ENCODE data around the gene MAPK9.

The MAPK9 gene

DNA sequence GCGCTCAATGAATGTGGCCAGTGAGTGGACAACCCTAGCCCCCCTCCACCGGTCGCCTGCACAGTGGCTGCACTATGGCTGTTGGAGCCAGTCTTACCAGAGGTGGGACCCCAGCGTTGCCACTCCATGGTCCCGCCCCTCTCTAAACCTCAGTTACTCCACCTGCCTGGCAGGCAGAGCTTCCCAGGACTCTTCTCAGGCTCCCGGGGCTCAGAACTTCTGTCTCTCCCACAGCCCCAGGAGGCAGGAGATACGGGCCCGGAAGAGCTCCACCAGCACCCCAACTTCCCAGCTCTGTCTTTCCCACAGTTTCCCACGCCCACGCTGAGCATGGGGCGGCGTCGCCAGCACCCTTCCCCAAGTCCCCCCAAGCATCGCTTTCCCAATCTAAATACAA is 83.8 kb downstream of the MAPK9 start:
- DNase-seq (ENCODE audit: low read depth in 2 of 3, low spot score in 2 of 3): no peak

GRCh38 chr5:180207593-180207992 is 84.3 kb downstream of the MAPK9 start:
- no peak for DNase-seq (ENCODE audit: low read depth in 2 of 3, low spot score in 2 of 3)

GRCh38 chr5:180206993-180207392 is 84.9 kb downstream of the MAPK9 start:
- no peak for DNase-seq (ENCODE audit: low read depth in 2 of 3, low spot score in 2 of 3)

GRCh38 chr5:180205916-180206315 is 86.0 kb downstream of the MAPK9 start:
- no peak for DNase-seq (ENCODE audit: low read depth in 2 of 3, low spot score in 2 of 3)

GRCh38 chr5:180204276-180204819 is 87.5 kb downstream of the MAPK9 start:
- no peak for DNase-seq (ENCODE audit: low read depth in 2 of 3, low spot score in 2 of 3)

- DNase-seq (ENCODE audit: low read depth in 2 of 3, low spot score in 2 of 3): no peak
These were observed 88.8 kb downstream of the MAPK9 start for GRCh38 chr5:180202939-180203573.

- no peak for DNase-seq (ENCODE audit: low read depth in 2 of 3, low spot score in 2 of 3)
These were observed 90.6 kb downstream of the MAPK9 start for GRCh38 chr5:180201051-180201987.

DNA sequence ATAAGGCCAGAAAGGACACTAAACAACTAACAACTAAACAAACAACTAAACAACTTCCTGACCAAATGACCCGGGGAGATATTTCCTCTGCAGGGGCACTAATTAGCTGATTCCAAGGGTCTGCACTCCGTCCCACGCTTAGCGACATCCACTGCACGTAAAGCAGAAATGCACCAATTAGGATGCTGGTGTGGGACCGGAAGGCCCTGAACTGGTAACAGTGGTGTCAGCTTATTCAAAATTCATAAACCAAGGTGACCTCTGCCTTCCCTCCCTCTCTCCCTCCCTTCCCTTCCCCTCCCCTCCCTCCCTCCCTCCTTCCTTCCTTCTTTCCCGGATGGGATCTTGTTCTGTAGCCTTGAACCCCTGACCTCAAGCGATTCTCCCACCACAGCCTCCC is 92.5 kb downstream of the MAPK9 start:
- DNase-seq (ENCODE audit: low read depth in 2 of 3, low spot score in 2 of 3): no peak

DNA sequence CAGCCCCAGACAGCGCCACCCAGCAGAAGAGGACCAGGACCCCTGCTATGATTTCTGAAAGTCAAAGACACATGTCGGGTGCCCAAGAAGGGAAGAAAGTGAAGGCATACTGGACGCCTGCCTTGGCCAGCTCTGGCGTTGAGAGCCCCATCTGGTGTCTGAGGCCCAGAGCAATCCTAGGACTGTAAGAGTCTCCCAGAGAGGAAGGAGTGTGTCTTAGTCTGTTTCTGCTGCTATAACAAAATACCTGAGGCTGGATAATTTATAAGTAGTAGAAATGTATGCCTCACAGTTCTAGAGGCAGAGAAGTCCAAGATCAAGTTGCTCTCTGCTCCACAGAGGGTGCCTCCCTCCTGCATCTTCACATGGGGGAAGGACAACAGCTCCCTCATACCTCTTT is 93.7 kb downstream of the MAPK9 start:
- no peak for DNase-seq (ENCODE audit: low read depth in 2 of 3, low spot score in 2 of 3)

DNA sequence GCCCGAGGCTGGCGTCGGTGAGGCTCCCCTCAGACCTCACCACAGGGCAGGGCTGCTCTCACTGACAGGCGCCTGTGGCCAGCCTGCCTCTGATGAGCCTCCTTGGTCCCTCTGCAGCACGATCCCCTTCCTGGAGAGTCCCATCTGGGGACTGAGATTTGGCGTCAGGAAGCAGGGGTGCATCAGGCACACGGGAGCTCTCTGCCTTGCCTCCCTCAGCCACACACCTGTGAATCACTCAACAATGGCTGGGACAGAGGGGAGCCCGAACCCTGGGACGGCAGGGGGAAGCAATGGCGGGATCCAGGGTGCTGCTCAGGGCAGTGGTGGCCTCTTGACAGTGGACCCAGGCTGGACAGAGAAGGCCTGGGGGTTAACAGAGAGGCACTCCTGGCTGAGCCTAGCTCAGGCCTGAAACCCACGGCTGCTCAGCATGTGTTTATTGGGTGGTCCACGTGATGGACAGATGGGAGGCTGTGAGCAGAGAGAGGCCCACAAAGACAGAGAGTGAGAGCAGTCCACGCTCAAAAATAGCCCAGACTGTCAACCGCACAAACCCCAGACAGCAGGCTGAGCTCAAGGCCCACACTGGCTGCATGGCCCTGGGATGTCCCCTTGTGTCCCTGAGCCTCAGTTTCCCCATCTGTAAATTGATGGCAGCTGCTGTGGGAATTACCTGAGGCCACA is 94.7 kb downstream of the MAPK9 start:
- no peak for DNase-seq (ENCODE audit: low read depth in 2 of 3, low spot score in 2 of 3)

- no peak for DNase-seq (ENCODE audit: low read depth in 2 of 3, low spot score in 2 of 3)
These were observed 97.2 kb downstream of the MAPK9 start for GRCh38 chr5:180194410-180195345.

DNA sequence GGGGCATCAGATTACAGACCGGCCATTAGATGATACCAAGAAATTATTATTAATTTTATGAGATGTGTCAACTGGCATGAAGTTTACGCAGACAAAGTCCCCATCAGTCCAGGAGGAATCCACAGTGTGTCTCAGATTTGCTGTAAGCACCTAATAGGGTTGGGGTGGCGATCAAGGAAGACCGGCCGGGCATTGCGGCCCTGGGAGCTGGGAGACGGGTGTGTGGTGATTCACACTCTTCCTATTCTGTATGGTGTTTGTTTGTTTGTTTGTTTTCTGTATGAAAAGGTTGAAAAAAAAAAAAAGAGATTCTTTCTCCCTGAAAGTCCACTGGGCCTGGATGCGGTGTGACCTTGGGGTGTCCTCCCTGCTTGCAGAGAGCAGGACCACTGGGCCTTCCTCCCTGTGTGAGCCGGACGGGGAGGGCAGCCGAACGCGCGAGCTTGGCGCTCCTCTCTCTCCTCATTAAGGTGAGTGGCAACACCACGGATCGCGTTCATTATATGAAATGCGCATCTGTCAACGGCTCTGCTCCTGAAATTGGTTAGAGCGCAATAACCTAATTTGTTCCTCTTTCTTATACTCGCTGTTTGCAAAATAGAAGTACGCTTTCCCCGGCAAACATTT is 98.0 kb downstream of the MAPK9 start:
- DNase-seq (ENCODE audit: low read depth in 2 of 3, low spot score in 2 of 3): no peak

DNA sequence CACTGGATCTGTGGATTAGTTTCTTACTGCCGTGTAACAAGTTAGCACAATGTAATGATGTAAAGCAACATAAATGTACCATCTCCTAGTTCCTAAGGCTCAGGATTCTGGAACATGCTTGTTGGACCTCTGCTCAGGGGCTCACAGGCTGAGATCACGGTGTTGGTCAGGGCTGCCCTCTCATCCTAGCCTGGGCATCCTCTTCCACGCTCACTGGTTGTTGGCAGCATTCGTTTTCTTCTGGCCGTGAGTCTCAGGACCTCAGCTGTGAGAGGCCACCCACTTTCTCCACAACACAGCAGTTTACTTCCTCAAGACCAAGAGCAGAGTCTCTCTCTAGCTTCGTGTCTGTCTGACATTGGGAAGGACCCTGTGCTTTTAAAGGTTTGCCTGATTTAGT is 100.2 kb downstream of the MAPK9 start:
- no peak for DNase-seq (ENCODE audit: low read depth in 2 of 3, low spot score in 2 of 3)

GRCh38 chr5:180187767-180188166 is 104.1 kb downstream of the MAPK9 start:
- no peak for DNase-seq (ENCODE audit: low read depth in 2 of 3, low spot score in 2 of 3)

All from activated CD8-positive, alpha-beta memory T cell treated with anti-CD3 and anti-CD28 coated beads for 48 hours (primary cell).